ENCODE measurements around the gene ENG. TPM values are rescaled to one million over a fixed set of nuclear protein-coding genes. Genes with fewer than 3 reads are reported as not detected.
A peak's percentile ranks its signal among the peaks of the same experiment; 100 is the strongest.

ENG gene
- total RNA-seq, 1 donor from 2014 or later: 323 TPM

DNA sequence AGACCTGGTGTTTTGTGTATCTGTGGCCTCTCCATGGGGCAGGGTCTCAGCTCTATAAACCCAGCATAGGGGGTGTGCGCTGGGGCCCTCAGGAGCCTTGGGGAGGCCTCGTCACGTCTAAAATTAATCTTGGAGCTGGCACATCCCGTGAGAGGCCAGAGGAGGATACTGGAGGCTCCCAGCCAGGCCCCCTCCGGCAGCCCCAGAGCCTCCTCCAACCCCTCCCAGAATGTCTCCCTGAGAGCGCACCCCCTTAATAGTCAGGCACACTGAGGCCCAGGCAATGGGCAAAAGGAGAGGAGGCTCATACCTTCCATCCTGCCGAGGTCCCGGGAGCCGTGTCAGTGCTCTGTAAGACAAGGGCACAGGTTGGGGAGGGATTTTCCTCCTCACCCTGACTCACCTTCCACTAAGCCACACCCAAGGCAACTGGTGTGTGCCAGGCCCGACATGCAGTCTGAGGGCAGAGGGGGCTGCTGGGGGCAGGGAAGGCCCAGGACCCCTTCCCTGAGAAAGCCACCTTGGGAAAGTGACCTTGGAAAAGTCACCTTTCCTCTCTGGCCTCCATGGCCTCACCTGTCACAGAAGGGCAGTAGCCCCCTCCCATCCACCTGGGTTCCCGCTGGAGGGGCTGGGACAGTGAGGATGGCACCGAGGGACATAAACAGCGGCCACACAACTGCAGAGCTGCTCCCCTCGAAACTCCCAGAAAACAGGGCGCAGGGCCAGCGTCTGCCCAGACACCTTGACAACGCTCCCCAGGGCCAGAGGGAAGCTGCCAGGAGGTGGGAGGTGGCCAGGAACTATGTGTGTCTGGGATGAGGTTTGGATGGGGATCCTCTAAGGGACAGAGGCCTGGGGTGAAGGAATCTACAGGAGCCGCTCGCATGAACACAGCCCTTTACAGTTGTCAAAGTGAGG is 20.1 kb upstream of the ENG start:
- H3K27me3 ChIP-seq (ENCODE audit: low read depth): no peaks in the 10 kb centered on the region
- H3K27ac ChIP-seq: peak overlapping the region; percentile 56
- H3K4me3 ChIP-seq: peak overlapping the region; percentile 29
- DNase-seq (no peak), ATAC-seq (no peak)
- peaks cover 60% of the 10 kb centered on the region for H3K4me1 ChIP-seq
- intact Hi-C loops (cut with DNase I): no loop called here
- H3K9me3 ChIP-seq: no peaks in the 10 kb centered on the region
- H3K36me3 ChIP-seq: peaks cover 30% of the 10 kb centered on the region
- TF ChIP-seq, protein P1, sequence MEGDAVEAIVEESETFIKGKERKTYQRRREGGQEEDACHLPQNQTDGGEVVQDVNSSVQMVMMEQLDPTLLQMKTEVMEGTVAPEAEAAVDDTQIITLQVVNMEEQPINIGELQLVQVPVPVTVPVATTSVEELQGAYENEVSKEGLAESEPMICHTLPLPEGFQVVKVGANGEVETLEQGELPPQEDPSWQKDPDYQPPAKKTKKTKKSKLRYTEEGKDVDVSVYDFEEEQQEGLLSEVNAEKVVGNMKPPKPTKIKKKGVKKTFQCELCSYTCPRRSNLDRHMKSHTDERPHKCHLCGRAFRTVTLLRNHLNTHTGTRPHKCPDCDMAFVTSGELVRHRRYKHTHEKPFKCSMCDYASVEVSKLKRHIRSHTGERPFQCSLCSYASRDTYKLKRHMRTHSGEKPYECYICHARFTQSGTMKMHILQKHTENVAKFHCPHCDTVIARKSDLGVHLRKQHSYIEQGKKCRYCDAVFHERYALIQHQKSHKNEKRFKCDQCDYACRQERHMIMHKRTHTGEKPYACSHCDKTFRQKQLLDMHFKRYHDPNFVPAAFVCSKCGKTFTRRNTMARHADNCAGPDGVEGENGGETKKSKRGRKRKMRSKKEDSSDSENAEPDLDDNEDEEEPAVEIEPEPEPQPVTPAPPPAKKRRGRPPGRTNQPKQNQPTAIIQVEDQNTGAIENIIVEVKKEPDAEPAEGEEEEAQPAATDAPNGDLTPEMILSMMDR (IDR thresholded peaks at IDR 0.05): no peak

DNA sequence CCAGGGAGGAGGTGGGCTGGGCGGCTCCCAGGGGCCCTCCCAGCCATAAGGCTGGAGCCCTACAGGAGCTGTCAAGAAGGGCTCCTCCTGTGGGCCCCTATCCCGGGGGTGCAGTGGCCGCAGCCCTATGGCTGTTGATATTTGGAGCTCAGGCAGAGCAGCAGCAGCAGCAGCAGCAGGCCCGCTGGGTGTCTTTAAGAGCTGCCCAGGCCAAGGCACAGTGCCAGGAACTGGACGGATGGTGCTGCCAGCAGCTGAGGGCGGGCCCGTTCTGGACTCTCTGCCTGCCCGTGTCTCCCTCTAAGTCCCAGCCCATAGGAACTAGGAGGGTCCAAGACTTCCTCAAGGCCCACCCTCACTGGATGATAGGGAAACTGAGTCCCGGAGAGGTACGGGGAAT is 19.4 kb upstream of the ENG start:
- H3K4me1 ChIP-seq: peaks cover 67% of the 10 kb centered on the region
- peaks cover 32% of the 10 kb centered on the region for H3K36me3 ChIP-seq
- H3K4me3 ChIP-seq: peak overlapping the region; percentile 29
- DNase-seq (peak; percentile 83), ATAC-seq (peak in 1 of 2 donors; percentile 27)
- peak overlapping the region; percentile 56 for H3K27ac ChIP-seq
- no peaks in the 10 kb centered on the region for H3K9me3 ChIP-seq
- no peaks in the 10 kb centered on the region for H3K27me3 ChIP-seq (ENCODE audit: low read depth)
- intact Hi-C loops (cut with DNase I): no loop called here
- TF ChIP-seq, protein P1 (IDR thresholded peaks at IDR 0.05): no peak

DNA sequence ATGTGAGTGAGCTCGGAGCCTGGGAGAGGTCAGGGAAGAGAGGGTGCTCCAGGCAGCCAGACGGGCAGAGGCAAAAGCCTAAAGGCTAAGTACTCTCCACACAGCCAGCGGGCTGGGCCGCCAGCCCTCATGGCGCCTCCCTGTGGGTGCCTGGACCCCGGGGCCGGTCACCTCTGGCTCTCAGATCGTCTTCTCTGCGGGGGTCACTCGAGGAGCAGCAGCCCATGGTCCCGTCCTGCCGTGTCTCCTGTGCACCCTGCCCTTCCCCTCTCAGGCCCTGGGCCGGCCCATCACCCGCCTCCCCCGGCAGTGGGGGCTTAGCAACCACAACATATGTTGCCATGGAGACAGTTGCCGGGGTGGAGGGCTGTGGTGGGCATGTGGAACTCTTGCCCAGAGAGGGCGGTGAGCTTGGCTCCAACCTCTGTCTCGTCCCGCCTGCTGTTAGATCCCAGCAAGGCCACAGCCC is 18.8 kb upstream of the ENG start:
- Histone ChIP-seq H3K27me3 (ENCODE audit: low read depth) (no peaks in the 10 kb centered on the region), H3K4me1 (peaks cover 64% of the 10 kb centered on the region), H3K9me3 (no peaks in the 10 kb centered on the region), H3K4me3 (no peak overlapping the region), H3K27ac (no peak overlapping the region), H3K36me3 (peaks cover 36% of the 10 kb centered on the region)
- no peak for DNase-seq
- TF ChIP-seq, protein P1 (IDR thresholded peaks at IDR 0.05): no peak
- no peak for ATAC-seq
- intact Hi-C loops (cut with DNase I): no loop called here

DNA sequence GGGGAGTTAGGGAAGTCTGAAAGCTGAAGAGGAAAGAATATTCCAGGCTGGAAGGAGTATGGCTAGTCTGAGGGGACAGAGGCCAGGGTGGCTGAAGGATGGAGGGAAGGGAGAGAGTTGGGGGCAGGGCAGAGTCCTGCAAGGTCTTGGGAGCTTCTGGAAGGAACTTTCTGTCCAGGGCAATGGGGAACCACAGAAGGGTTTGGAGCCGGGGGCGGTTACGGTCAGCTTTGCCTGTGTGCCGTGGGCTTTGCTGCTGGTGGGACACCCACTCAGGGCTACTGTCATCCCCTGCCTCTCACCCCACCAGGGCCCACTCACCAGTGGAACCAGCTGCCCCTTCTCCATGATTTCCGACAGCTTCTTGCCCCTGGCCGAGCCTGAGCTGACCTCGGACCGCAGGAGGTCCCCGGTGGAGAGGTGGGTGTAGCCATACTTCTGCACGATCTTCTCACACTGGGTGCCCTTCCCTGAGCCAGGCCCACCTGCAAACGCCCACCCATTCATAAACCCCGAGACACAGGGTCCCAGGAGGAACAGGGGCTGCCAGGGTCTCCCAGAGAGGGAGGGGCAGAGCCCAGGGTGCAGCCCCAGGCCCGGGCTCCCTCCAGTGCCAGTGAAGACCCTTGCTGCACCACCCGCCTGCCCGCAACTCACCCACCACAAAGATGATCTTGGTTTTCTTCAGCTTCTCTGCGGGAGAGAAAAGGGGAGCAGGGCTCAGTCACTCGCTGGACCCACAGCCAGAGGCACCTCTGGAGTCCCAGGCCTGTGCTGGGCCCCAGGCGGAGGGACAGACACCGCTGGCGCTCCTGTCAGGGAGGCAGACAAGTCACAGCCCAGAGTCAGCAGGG is 18.1 kb upstream of the ENG start:
- Histone ChIP-seq H3K4me1 (peaks cover 63% of the 10 kb centered on the region), H3K36me3 (peaks cover 42% of the 10 kb centered on the region), H3K9me3 (no peaks in the 10 kb centered on the region), H3K27me3 (ENCODE audit: low read depth) (no peaks in the 10 kb centered on the region), H3K27ac (no peak overlapping the region), H3K4me3 (no peak overlapping the region)
- DNase-seq (no peak), ATAC-seq (no peak)
- intact Hi-C loops (cut with DNase I): no loop called here
- TF ChIP-seq, protein P1 (IDR thresholded peaks at IDR 0.05): no peak

DNA sequence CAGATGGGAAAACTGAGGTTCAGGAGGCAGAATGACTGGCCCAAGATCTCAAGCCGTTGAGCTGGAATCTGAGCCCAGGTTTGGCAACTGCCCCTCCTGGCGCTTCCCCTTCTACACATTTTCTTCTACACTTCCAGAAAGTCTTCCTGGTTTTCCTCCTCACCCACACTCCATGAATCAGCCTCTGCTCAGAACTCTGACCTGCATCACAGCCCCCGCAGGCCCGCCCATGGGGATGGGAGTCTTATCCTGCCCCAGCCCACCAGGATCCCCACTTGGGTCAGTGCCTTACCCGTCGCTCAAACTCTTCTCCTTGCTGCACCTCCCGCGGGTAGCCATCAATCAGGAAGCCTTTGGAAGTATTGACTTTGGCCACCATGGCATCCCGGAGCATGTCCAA is 17.1 kb upstream of the ENG start:
- H3K4me3 ChIP-seq: no peak overlapping the region
- H3K4me1 ChIP-seq: peaks cover 63% of the 10 kb centered on the region
- TF ChIP-seq, protein P1 (IDR thresholded peaks at IDR 0.05): no peak
- no peaks in the 10 kb centered on the region for H3K27me3 ChIP-seq (ENCODE audit: low read depth)
- peaks cover 46% of the 10 kb centered on the region for H3K36me3 ChIP-seq
- ATAC-seq: no peak
- intact Hi-C loops (cut with DNase I): no loop called here
- no peak for DNase-seq
- H3K27ac ChIP-seq: no peak overlapping the region
- no peaks in the 10 kb centered on the region for H3K9me3 ChIP-seq
